HepG2 (cell line): ENCODE data around the gene ANXA10. TPM values are rescaled to one million over a fixed set of nuclear protein-coding genes. Genes with fewer than 3 reads are reported as not detected.

ENCODE experiments used
- ATAC-seq: fragments of 200-7000 bp; cut with Tn5 transposase; 3 replicates; pipeline ENCODE4 v1.9.1; 2020; ENCODE audit warnings: mild to moderate bottlenecking, moderate library complexity
- BruUV-seq: library from RNA; stranded (reverse); fragments of 400-500 nt; replicated peaks from 2 replicates; lab custom pipeline; 2021; lab: Mats Ljungman, UMichigan
- CTCF ChIA-PET: fragments of 300-600 bp; formaldehyde crosslinking; extraction: SDS; loops from one replicate; lab custom pipeline; 2021; ENCODE audit warnings: low total read pairs, inconsistent platforms, low intra/inter-chr PET ratio; lab: Yijun Ruan, JAX
- POLR2A ChIA-PET: fragments of 350-600 bp; sonication (Branson Sonifier 250); formaldehyde crosslinking; loops from one replicate; lab custom pipeline; 2020; ENCODE audit warnings: antibody characterized with exemption, inconsistent platforms; lab: Yijun Ruan, JAX
- DNase-seq: peaks from one replicate; pipeline ENCODE4 v3.0.0-alpha.2; 2015; ENCODE audit warnings: low spot score
- FAIRE-seq: peaks from 3 replicates; lab custom pipeline; 2011; peaks lifted over from hg19 to GRCh38; lab: Jason Lieb, UNC
- H2AFZ ChIP-seq: one replicate; pipeline ENCODE4 v1.6.1; 2011; ENCODE audit warnings: low read length, inconsistent platforms
- H3K27ac ChIP-seq: fragments of 300-600 bp; 3 replicates; pipeline ENCODE4 v1.8.0; 2011; ENCODE audit warnings: mixed run types, mild to moderate bottlenecking, mixed read lengths, low read length, inconsistent platforms; ENCODE audit not compliant: insufficient read depth; ENCODE audit errors: extremely low read length
- H3K27me3 ChIP-seq, 2 experiments: fragments of 200-600 bp in 1 of 2; 2 replicates in 1 of 2; 3 replicates in 1 of 2; pipeline versions ENCODE4 v1.6.0 to v1.8.0; 2011; ENCODE audit warnings: low read length in 2 of 2, mild to moderate bottlenecking in 2 of 2, moderate library complexity in 2 of 2, inconsistent platforms in 1 of 2; ENCODE audit not compliant: insufficient read depth in 2 of 2, control insufficient read depth in 1 of 2
- H3K36me3 ChIP-seq, 2 experiments: fragments of 200-600 bp in 1 of 2; replicated peaks in 1 of 2; 2 replicates in 1 of 2; 3 replicates in 1 of 2; pipeline versions ENCODE4 v1.5.1 to v1.8.0; 2011; ENCODE audit warnings: low read length in 2 of 2, inconsistent platforms in 1 of 2; ENCODE audit not compliant: insufficient read depth in 2 of 2, control insufficient read depth in 1 of 2
- H3K4me1 ChIP-seq: 2 replicates; pipeline ENCODE4 v1.5.1; 2012; ENCODE audit warnings: low read length, inconsistent platforms; ENCODE audit not compliant: insufficient read depth
- H3K4me2 ChIP-seq: 2 replicates; pipeline ENCODE4 v1.6.0; 2011; ENCODE audit warnings: low read depth, low read length, inconsistent platforms
- H3K4me3 ChIP-seq, 3 experiments: fragments of 200-600 bp in 1 of 3; sonication (generic), shearing (Covaris generic) in 1 of 3; replicated peaks in 1 of 3; 2 replicates each; pipeline ENCODE4 v1.5.1; 2011 to 2016; ENCODE audit warnings: low read length in 3 of 3, inconsistent platforms in 2 of 3, low read depth in 2 of 3, mild to moderate bottlenecking in 2 of 3, control low read depth in 1 of 3, mixed read lengths in 1 of 3; ENCODE audit not compliant: insufficient read depth in 1 of 3
- H3K79me2 ChIP-seq: one replicate; pipeline ENCODE4 v1.6.1; 2011; ENCODE audit warnings: low read length, inconsistent platforms; ENCODE audit not compliant: insufficient read depth
- H3K9ac ChIP-seq: 2 replicates; pipeline ENCODE4 v1.6.0; 2011; ENCODE audit warnings: mild to moderate bottlenecking, low read depth, low read length, inconsistent platforms; ENCODE audit not compliant: insufficient read depth
- H3K9me3 ChIP-seq: 2 replicates; pipeline ENCODE4 v1.5.1; 2012; ENCODE audit warnings: mild to moderate bottlenecking, low read length
- H4K20me1 ChIP-seq: 2 replicates; pipeline ENCODE4 v1.6.0; 2011; ENCODE audit warnings: inconsistent platforms, mild to moderate bottlenecking, low read length, moderate library complexity; ENCODE audit not compliant: insufficient read depth
- ATRX ChIP-seq: sonication (generic); formaldehyde crosslinking; IDR thresholded peaks from 2 replicates; pipeline ENCODE4 v1.4.0; 2020; ENCODE audit warnings: missing genetic modification reagents, borderline replicate concordance
- BHLHE40 ChIP-seq: IDR thresholded peaks from 2 replicates; pipeline ENCODE4 v1.6.1; 2011; ENCODE audit warnings: low read length, improper control_type of control experiment
- CTCF ChIP-seq: sonication (generic); formaldehyde crosslinking; IDR thresholded peaks from 2 replicates; pipeline ENCODE4 v1.5.0; 2020; ENCODE audit warnings: mild to moderate bottlenecking, missing genetic modification reagents, moderate library complexity
- HDAC1 ChIP-seq: sonication (generic); formaldehyde crosslinking; IDR thresholded peaks from 2 replicates; pipeline ENCODE4 v1.5.1; 2020; ENCODE audit warnings: mild to moderate bottlenecking, missing genetic modification reagents
- HMG20A ChIP-seq: IDR thresholded peaks from 2 replicates; pipeline ENCODE4 v1.6.1; 2016; ENCODE audit warnings: borderline replicate concordance
- ISX ChIP-seq: sonication (generic); formaldehyde crosslinking; conservative IDR thresholded peaks from 2 replicates; pipeline ENCODE4 v1.5.0; 2020; ENCODE audit warnings: missing genetic modification reagents
- KLF16 ChIP-seq, 2 experiments: sonication (generic) in 1 of 2; formaldehyde crosslinking in 1 of 2; IDR thresholded peaks; 2 replicates each; pipeline versions ENCODE4 v1.6.1 to v1.8.0; 2016 to 2023; ENCODE audit warnings: missing genetic modification reagents in 2 of 2, missing compliant biosample characterization in 1 of 2
- KLF6 ChIP-seq: IDR thresholded peaks from 2 replicates; pipeline ENCODE4 v1.8.0; 2016; ENCODE audit warnings: missing biosample characterization, missing genetic modification reagents
- MEIS2 ChIP-seq: sonication (generic); formaldehyde crosslinking; IDR thresholded peaks from 2 replicates; pipeline ENCODE4 v1.9.0; 2021; ENCODE audit warnings: mild to moderate bottlenecking, missing genetic modification reagents
- PRDM10 ChIP-seq: sonication (generic); formaldehyde crosslinking; IDR thresholded peaks from 2 replicates; pipeline ENCODE4 v1.4.0; 2020; ENCODE audit warnings: low read depth, missing genetic modification reagents
- RBM39 ChIP-seq: fragments of 200-400 bp; formaldehyde crosslinking; IDR thresholded peaks from one replicate; pipeline ENCODE4 v1.6.1; 2018; ENCODE audit warnings: antibody characterized with exemption, mild to moderate bottlenecking, low read depth, low read length; ENCODE audit not compliant: poor library complexity, severe bottlenecking
- RNF2 ChIP-seq: fragments of 450-650 bp; conservative IDR thresholded peaks from 2 replicates; pipeline ENCODE4 v1.6.1; 2016; ENCODE audit warnings: low read depth
- SAFB2 ChIP-seq: sonication (generic); formaldehyde crosslinking; IDR thresholded peaks from 2 replicates; pipeline ENCODE4 v1.5.1; 2020; ENCODE audit warnings: missing genetic modification reagents, low read depth, mild to moderate bottlenecking, borderline replicate concordance
- ZFY ChIP-seq: sonication (generic); formaldehyde crosslinking; IDR thresholded peaks from 2 replicates; pipeline ENCODE4 v1.4.0; 2020; ENCODE audit warnings: missing genetic modification reagents
- ZNF121 ChIP-seq: sonication (generic); formaldehyde crosslinking; IDR thresholded peaks from 2 replicates; pipeline ENCODE4 v1.5.0; 2020; ENCODE audit warnings: mild to moderate bottlenecking, missing genetic modification reagents
- ZNF24 ChIP-seq: fragments of 450-650 bp; IDR thresholded peaks from 2 replicates; pipeline ENCODE4 v1.6.1; 2017; ENCODE audit warnings: antibody characterized with exemption, mild to moderate bottlenecking
- ZNF451 ChIP-seq: sonication (generic); formaldehyde crosslinking; IDR thresholded peaks from 2 replicates; pipeline ENCODE4 v1.5.0; 2020; ENCODE audit warnings: mild to moderate bottlenecking, missing genetic modification reagents
- ZNF597 ChIP-seq: sonication (generic); formaldehyde crosslinking; IDR thresholded peaks from 2 replicates; pipeline ENCODE4 v1.5.0; 2020; ENCODE audit warnings: missing genetic modification reagents
- ZNF644 ChIP-seq: IDR thresholded peaks from 2 replicates; pipeline ENCODE4 v1.6.1; 2016; ENCODE audit warnings: low read depth
- ZNF850 ChIP-seq: sonication (generic); formaldehyde crosslinking; conservative IDR thresholded peaks from 2 replicates; pipeline ENCODE4 v1.9.0; 2021; ENCODE audit warnings: mild to moderate bottlenecking, missing genetic modification reagents
- whole genome bisulfite sequencing: methylation state at CpG from one replicate; pipeline ENCODE4 v1.1.6; 2017; ENCODE audit warnings: low lambda C conversion rate; 5-methylcytosine and 5-hydroxymethylcytosine counted together
- in situ Hi-C: cut with HindIII; loops from 2 replicates; pipeline ENCODE4 v1.10.0; 2017; ENCODE audit warnings: low pct_unique_long_range_greater_than_20kb; ENCODE audit not compliant: extremely low pct_ligation_motif_present
- intact Hi-C: fragments of 100-400 bp; cut with micrococcal nuclease; formaldehyde crosslinking; loops from one replicate; pipeline ENCODE4 v1.10.0; 2022; ENCODE audit not compliant: unreplicated experiment
- polyA plus RNA-seq, 8 experiments: library from polyadenylated mRNA; depleted of rRNA in 3 of 8; stranded (reverse) in 7 of 8; unstranded in 1 of 8; fragments of >200 nt; fragmentation: Illumina TruSeq in 4 of 8; extraction: Trizol in 4 of 8; gene quantifications; 2 replicates each; pipeline versions ENCODE4 v1.2.1 to v1.2.3, GENCODE V29; 2011 to 2016; ENCODE audit warnings: low read depth in 4 of 8, missing spikeins in 1 of 8, mixed read lengths in 1 of 8; ENCODE audit not compliant: insufficient read depth in 1 of 8
- total RNA-seq, 5 experiments: library from RNA; depleted of rRNA; stranded (reverse); fragments of >200 nt; fragmentation: Illumina TruSeq; extraction: Trizol; gene quantifications; 2 replicates each; pipeline ENCODE4 v1.2.3, GENCODE V29; 2016; ENCODE audit warnings: low read depth in 1 of 5

Gene ANXA10
- total and polyA plus RNA-seq, 2 of the 13 experiments (the other 11 are each of a cell fraction or from before 2014, with no cell fraction given): 0.08 TPM; not detected in 1

GRCh38 chr4:168119100-168119499, 26.8 kb downstream of the ANXA10 start (continued):
- TF ChIP-seq CTCF (CRISPR knock-in tag): no peak
- TF ChIP-seq ZFY (CRISPR knock-in tag): no peak
- TF ChIP-seq RBM39: no peak
- no peak for TF ChIP-seq MEIS2 (CRISPR knock-in tag)
- no peak for TF ChIP-seq HDAC1 (CRISPR knock-in tag)

GRCh38 chr4:168119890-168120289, 27.6 kb downstream of the ANXA10 start:
- Histone ChIP-seq H3K4me2 (no peak overlapping the region), H3K79me2 (no peaks in the 10 kb centered on the region), H3K4me1 (no peaks in the 10 kb centered on the region), H3K36me3 (no peaks in the 10 kb centered on the region), H3K9ac (no peak overlapping the region), H3K9me3 (no peaks in the 10 kb centered on the region), H3K27me3 (no peaks in the 10 kb centered on the region), H3K4me3 (no peak overlapping the region), H2AFZ (no peak overlapping the region), H4K20me1 (no peaks in the 10 kb centered on the region), H3K27ac (no peak overlapping the region)
- intact Hi-C loops: no loop called here
- no TSS peak for BruUV-seq
- WGBS: 5% methylated on average over 3 of the region's 3 CpGs
- POLR2A ChIA-PET: no interaction called here
- DNase-seq (no peak), ATAC-seq (no peak), FAIRE-seq (no peak)
- in situ Hi-C loops: no loop called here
- CTCF ChIA-PET: no interaction called here
- TF ChIP-seq HMG20A (CRISPR knock-in tag) (no peak), BHLHE40 (no peak), ISX (CRISPR knock-in tag) (no peak), RNF2 (no peak), ZNF451 (CRISPR knock-in tag) (no peak), ZNF644 (CRISPR knock-in tag) (no peak), ZNF597 (CRISPR knock-in tag) (no peak), ATRX (CRISPR knock-in tag) (no peak), ZNF850 (no peak), KLF6 (CRISPR knock-in tag) (no peak), KLF16 (CRISPR knock-in tag; IDR thresholded peaks at IDR 0.05) (no peak), ZNF24 (no peak), ZNF121 (CRISPR knock-in tag) (no peak), PRDM10 (no peak), SAFB2 (CRISPR knock-in tag) (no peak)
